ENCODE data around the gene GLIS1. TPM values are rescaled to one million over a fixed set of nuclear protein-coding genes. Genes with fewer than 3 reads are reported as not detected.

GLIS1 gene
- total RNA-seq, 1 experiment from 2014 or later = 0.28 TPM

GRCh38 chr1:53628286-53628955, 110.5 kb downstream of the GLIS1 start:
- Histone ChIP-seq H2BK15ac (ENCODE audit: low read depth, low read length) (no peak overlapping the region), H2BK120ac (ENCODE audit: low read depth, low read length, poor library complexity, severe bottlenecking) (no peak overlapping the region), H3K9ac (ENCODE audit: extremely low read depth, insufficient read length, low read length) (no peak overlapping the region), H3K4me2 (ENCODE audit: insufficient read depth, insufficient read length, low read length) (no peak overlapping the region), H2BK5ac (ENCODE audit: insufficient read length, low read length) (no peak overlapping the region), H3K79me2 (ENCODE audit: insufficient read depth, low read length) (no peaks in the 10 kb centered on the region), H3K9me3 (ENCODE audit: control insufficient read depth, low read depth, low read length) (no peaks in the 10 kb centered on the region), H3K18ac (ENCODE audit: insufficient read length, low read depth, low read length) (no peak overlapping the region), H4K91ac (ENCODE audit: insufficient read length, low read depth, low read length) (no peak overlapping the region), H2BK20ac (ENCODE audit: low read depth, low read length, poor library complexity, severe bottlenecking) (no peak overlapping the region), H4K5ac (ENCODE audit: insufficient read length, low read depth, low read length) (no peak overlapping the region), H3K23ac (ENCODE audit: insufficient read length, low read depth, low read length) (no peak overlapping the region), H3K14ac (ENCODE audit: insufficient read depth, low read length) (no peak overlapping the region; the same call in 1 of the 2 replicates), H4K20me1 (ENCODE audit: control insufficient read depth, insufficient read depth, insufficient read length) (no peaks in the 10 kb centered on the region), H2AFZ (ENCODE audit: low read length) (no peak overlapping the region), H2BK12ac (ENCODE audit: insufficient read length, low read depth, low read length) (no peak overlapping the region), H3K79me1 (ENCODE audit: insufficient read depth, low read depth, low read length, poor library complexity, severe bottlenecking) (no peaks in the 10 kb centered on the region), H3K23me2 (ENCODE audit: insufficient read length, low read depth, low read length, poor library complexity, severe bottlenecking) (peaks cover 2% of the 10 kb centered on the region), H3K27me3 (ENCODE audit: insufficient read depth, low read length) (no peaks in the 10 kb centered on the region; the same call in 1 of the 2 replicates), H2AK5ac (ENCODE audit: insufficient read length, low read length) (no peak overlapping the region), H3T11ph (ENCODE audit: low read length) (no peak overlapping the region), H3K27ac (ENCODE audit: insufficient read length, low read depth, low read length) (no peak overlapping the region), H3K4ac (ENCODE audit: low read depth, low read length) (no peak overlapping the region), H3K4me1 (ENCODE audit: insufficient read depth, low read length) (no peaks in the 10 kb centered on the region), H3K56ac (ENCODE audit: insufficient read length, low read depth, low read length) (no peak overlapping the region), H4K8ac (replicated peaks; ENCODE audit: insufficient read length, low read depth, low read length) (no peak overlapping the region)
- Mint-ChIP-seq H3K27ac (no peak overlapping the region), H3K4me3 (no peak overlapping the region), H3K36me3 (ENCODE audit: insufficient read depth in 1 of 3, low read depth in 3 of 3) (no peaks in the 10 kb centered on the region; a peak in 1 of 7 replicates), H3K9me3 (no peaks in the 10 kb centered on the region), H3K27me3 (ENCODE audit: low read depth) (peaks cover 1% of the 10 kb centered on the region; the same call in 1 of the 2 replicates), H3K4me1 (peaks cover 0 to 8% of the 10 kb centered on the region in 2 experiments; a peak in 1 of 4 replicates)
- WGBS (ENCODE audit: extremely low coverage, insufficient read length, low lambda C conversion rate) = no CpG with 5 or more reads among the region's 14 CpGs
- peak; percentile 13 for DNase-seq
- no peak for TF ChIP-seq CTCF (conservative IDR thresholded peaks at IDR 0.05)
